Activated T-cell treated with anti-CD3 and anti-CD28 coated beads for 1 hour (primary cell): ENCODE measurements around the gene KLF3.

Source experiments
- DNase-seq: peaks from one replicate; pipeline ENCODE4 v3.0.0-alpha.2; 2020; ENCODE audit warnings: low read depth

Gene KLF3

GRCh38 chr4:38674258-38675144, 10.5 kb downstream of the KLF3 start:
- no peak for DNase-seq

GRCh38 chr4:38675146-38676121, 11.4 kb downstream of the KLF3 start:
- peak; percentile 75 for DNase-seq

DNA sequence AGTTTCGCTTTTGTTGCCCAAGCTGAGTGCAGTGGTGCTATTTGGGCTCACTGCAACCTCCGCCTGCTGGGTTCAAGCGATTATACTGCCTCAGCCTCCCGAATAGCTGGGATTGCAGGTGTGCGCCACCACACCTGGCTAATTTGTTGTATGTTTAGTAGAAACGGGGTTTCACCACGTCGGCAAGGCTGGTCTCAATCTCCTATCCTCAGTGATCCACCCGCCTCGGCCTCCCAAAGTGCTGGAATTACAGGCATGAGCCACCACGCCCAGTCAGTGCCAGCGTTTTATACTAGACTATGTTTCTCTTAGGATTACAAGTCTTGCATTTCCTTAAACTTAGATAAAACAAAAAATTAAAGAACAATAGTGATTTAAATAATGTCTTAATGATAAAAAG, 13.0 kb downstream of the KLF3 start:
- no peak for DNase-seq

DNA sequence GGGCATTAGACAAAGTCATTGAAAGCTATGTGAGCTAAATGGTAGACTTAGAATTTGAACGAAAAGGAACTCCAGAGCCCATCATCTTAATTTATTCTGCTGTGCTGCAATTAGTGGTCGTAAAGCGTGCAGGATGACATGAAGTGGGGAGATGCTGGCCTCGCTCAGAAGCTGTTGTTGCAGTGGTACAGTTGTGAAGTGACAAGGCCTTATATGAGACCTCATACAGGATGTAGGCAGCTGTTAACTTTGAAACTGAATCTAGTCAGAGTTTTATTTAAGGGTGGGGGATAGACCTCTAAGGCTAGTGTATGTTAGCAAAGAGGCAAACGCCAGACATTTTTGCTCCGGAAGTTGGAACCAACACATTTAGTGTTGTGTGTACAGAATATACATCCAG, 13.4 kb downstream of the KLF3 start:
- DNase-seq = no peak

DNA sequence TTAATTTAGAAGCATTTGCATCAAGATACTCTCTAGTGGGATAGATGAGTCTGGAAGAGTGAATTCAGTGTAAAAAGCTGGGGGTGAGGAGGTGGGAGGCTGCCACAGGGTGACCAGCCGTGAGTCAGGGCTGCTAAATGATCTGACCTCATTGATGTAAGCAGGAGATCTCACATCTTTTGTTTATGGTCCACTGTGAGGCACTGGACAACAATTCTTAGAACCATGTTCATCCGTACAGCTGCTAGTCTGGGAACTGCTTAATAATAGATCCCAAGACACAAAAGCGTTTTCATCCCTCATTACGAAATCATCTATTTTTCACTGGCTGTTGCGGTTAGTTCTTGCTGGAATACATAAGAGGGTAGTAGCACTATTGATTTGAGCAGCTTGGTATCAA, 14.1 kb downstream of the KLF3 start:
- no peak for DNase-seq

DNA sequence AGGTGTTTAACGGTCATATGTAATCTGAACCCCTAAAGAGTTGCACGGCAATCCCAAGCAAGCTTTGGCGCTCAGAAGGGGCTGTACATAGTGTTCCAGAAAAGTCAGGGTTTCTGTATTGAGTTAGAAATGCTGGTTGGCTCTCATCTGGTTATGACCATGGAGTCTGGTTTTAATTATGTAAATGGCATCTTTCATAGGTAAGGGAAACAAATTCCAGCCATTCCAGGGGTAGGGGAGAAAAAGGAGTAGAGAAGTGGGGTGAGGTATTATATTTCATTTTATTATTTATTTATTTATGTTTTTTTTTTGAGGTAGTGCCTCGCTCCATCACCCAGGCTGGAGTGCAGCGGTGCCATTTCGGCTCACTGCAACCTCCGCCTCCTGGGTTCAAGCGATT, 15.9 kb downstream of the KLF3 start:
- DNase-seq = no peak

DNA sequence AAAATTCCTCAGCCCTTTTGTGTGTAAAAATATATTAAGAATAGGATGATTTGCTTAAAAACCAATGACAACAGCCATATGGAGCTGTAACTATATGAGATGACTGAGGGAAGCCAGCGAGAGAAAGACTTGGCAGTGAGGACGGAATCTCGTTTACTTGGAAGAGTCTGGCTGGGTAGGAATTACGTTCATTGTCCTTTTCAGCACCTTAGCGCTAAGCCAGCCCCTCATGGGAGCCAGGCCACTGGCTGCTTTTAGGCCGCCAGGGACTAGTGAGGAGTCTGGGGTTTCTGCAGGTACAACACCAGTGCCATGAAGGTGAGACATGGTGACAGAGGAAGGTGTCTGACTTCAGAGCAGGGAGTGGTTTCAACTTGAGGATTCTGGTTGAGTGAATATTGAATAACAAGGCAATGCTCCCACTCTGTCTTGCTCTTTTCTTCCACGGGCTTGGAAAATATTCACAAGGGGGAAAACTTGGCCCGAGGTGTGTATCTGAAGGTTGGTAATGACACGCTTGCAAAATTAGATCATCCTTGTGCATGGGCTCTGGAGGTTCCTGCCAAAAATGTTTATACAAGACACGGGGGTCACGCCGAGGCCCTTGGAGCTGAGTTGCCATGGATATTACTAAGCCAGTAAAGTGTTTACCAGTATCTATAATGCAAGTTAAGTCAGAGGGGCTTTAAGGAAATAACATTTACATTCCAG, 17.4 kb downstream of the KLF3 start:
- DNase-seq = no peak

DNA sequence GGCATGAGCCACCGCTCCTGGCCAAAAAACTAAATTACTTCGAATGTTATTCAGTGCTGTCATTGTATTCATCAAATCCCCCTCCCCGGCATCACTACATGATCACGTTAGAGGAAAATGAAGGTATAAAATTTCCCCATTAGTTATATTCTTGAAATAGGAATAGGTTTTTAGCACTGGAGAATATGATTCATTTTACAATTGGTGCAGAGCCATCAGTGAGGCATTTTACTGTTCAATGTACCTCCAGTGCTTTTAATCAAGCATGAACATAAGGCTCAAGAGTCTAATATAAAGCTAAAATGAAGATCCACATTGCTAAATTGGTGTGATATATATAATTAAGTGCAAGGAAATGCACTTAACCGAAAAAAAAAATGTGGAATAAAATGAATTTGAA, 18.3 kb downstream of the KLF3 start:
- DNase-seq = no peak

DNA sequence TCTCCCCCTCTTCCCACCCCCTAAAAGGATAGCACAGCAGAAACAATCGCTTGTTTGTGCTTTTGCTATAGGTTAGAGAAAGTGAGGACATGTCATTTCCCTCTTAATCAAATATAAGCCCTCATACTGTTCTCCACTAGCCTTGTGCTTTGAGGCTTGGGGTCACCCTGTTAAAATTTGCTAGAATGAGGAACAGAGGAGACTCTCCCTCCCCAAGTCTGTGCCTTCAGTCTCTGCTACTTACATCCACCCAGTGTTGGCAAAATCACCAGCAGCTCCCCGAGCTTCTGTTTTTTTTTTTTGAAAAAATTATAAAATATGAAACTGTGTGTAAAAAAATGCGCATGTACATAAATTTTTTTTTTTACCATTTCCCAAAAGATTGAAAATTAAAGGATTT, 19.3 kb downstream of the KLF3 start:
- DNase-seq = no peak

- DNase-seq = no peak
Observed at GRCh38 chr4:38684271-38684670, 20.3 kb downstream of the KLF3 start.

GRCh38 chr4:38684951-38685844, 21.2 kb downstream of the KLF3 start:
- no peak for DNase-seq

DNA sequence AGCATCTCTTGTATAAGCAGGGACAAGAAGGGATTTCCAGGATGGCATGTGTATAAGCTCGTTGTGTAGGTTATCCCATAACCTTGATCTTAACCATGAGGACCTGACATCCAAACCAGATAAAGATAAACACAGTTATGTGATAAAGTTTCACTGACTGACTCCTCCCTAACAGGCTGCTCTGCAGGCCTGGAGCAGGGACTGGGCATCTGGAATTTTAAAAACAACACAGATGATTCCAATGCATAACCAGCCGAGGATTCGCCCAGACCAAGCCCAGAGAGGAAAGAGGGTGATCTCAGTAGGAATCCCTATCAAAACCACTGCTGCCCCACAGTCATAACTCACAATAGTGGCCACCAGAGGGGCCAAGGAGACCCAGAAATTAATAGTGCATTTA, 22.7 kb downstream of the KLF3 start:
- no peak for DNase-seq

GRCh38 chr4:38687571-38688011, 23.6 kb downstream of the KLF3 start:
- DNase-seq = no peak

DNA sequence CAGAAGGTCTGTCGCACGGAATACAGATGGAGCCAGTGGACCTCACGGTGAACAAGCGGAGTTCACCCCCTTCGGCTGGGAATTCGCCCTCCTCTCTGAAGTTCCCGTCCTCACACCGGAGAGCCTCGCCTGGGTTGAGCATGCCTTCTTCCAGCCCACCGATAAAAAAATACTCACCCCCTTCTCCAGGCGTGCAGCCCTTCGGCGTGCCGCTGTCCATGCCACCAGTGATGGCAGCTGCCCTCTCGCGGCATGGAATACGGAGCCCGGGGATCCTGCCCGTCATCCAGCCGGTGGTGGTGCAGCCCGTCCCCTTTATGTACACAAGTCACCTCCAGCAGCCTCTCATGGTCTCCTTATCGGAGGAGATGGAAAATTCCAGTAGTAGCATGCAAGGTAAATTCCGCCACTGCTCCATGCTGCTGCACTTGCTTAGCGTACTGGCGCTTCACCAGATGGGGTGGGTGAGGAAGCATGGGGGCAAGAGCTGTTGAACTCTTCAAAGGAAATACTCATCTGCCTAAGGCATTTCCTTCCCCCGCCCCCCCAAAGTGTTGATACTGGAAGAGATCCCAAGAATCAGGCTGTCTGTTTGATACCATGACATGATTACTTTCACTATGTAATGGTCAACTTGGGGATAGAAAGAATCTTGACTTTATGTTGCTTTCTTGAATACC, 24.8 kb downstream of the KLF3 start:
- no peak for DNase-seq

DNA sequence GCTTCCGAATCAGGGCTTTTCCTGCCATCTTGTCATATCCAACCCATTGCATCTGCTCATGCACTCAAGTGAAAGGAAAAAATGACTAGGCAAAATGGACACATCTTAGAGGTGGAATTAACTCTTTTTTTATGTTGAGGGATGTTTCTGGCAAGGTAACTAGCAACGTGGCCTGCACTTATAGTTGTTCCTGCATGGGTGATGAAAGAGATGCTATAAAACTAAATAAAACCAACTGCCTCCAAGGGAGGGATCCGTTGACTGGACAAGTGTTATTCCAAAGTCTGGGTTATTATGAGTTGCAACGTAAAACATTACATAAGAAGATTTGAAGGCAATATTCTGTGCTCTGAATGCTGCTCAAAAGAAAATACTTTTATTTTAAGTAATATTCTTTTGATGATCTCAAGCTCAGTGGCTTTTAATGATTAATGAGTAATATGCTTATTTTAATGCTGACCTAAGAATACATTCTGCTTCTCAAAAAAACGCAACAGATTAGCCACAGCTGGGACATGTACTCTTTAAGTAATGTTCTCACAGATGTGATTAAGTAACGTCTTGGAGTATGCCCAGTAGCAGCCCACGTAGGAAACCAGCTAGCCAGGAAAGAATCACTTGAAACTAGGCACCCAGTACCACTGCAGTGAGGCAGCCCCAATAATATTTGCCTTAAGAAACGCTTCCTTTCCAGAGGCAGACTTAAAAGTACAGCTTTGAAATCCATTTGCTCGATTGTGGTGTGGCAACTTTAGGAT, 27.4 kb downstream of the KLF3 start:
- no peak for DNase-seq

GRCh38 chr4:38692421-38692820, 28.4 kb downstream of the KLF3 start:
- DNase-seq = no peak

DNA sequence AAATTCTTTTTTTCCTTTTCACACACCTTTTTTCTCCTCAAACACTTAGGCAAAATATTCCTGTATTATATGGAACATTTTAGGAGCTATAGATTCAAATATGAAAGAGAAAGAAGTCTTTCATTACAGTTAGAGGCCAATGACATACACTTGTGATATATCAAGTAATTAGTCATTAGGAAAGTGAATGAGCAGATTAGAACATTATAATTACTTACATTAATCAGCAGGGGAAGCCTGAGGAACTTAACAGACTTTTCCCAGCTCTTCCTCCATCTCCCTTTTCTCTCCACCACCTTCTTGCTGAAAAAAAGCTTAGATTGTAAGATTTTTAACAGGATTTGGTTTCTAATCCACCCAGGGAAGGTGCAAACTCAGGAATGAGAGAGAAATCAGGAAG, 29.6 kb downstream of the KLF3 start:
- DNase-seq = no peak

DNA sequence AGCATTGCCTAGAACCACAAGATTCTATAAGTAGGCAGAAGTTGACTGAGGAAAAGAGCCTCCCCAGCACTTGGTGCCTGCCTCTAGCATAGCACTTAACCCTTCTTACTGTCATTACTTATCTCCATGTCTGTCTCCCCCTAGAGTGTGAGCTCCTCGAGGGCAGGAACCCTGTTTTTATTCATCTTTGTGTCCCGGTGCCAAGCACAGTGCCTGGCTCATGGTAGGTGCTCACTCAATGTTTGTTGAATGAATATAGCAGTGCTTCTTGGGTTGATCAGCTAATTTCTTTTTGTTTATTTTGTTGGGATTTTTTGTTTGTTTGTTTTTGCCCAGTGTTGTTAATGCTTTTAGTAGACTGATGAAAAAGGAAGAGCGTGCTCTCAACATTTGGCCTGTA, 30.3 kb downstream of the KLF3 start:
- DNase-seq = no peak

DNA sequence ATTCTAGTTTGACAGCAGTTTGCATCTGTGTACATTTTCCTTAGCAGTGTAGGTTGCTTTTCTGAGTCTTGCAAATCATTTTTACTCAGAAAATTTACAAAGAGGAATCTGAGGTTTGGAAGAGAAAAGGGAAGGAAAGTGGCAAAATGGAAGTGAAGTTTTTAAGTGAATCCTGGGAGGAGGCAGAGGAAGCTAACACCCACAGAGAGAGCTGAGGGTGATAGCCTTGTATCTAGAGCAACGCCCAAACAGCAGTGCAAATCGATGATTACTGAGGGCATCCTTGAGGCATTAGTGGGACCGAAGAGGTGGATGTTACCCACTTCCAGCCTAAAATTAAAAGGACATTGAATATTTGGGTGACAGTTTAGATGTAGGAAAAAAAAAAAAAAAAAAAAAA, 31.8 kb downstream of the KLF3 start:
- DNase-seq = no peak

GRCh38 chr4:38696697-38697096, 32.7 kb downstream of the KLF3 start:
- DNase-seq = no peak
